NCI-H345 treated with DMSO at 0.1 percent for 48 hours (cell line): ENCODE results near the gene EVX2.
A peak's percentile ranks its signal among the peaks of the same experiment; 100 is the strongest.

ENCODE experiments used
- DNase-seq: peaks from one replicate; lab custom pipeline; 2025; ENCODE audit not compliant: unreplicated experiment; lab: John Stamatoyannopoulos, UW

Gene EVX2

DNA sequence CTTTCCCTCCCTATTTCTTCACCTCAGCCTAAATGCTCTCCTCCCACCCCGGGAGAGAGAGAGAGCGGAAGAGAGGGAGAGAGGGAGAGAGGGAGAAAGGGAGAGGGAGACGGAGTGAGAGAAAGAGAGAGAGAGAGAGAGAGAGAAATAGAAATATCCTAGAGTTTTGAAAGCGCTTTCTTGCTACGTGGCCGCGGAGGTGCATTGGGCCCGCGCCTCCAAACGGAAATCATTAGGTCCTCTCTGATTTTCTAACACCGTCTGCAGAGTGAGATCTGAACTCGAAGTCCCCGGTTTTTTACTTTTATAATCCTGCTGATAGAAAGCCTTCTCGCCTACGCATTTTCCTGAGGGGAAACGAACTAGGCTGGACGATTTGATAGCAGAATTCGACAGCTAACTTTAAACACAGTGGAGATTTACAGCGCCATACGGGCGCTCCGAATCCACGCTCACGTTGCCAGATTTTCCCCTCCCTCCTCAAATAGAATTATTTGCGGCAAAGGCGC is 903 bp upstream of the EVX2 start:
- no peak for DNase-seq

DNA sequence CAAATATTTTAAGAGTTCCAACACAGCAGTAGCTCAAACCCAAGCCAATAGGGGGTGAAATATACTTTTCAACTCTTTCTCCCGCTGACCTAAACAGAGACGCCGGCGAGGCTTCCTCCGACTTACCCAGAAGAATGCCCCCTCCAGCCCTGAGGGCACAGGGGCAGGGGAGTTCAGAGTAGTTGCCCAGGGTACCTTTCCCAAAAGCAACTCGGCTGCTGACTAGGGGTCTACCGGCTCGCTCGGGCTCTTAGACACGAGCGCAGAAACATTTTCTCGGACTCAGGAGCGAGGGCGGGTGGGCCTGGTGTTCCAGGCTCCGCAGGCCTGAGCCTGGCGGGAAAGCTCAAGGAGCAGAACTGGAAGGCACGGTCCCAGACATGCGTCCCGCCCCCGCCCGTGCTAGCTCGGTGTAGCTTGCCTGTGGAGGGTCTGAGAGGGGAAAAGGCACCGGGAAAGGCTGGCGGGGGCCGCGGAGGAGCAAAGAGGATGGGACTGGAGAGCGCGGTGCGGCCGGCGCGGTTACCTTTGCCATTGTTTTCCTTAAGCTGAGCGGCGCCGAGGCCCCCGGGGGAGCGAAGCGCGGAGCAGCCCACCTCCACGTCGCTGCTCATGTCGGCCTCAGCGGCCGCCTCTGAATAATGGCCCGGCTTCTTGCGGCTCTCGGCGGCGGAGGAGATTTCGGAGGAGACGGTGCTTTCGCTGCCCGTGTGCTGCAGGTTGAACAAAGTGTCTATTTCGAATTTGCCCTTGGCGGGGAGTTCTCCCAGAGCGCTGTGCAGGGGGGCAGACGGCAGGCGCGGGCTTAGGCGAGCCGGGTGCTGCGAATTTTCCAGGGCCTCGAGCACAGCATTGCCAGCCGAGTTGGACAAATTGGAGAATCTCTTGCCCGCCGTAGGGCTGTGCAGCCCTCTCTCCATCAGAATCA is 674 bp downstream of the EVX2 start:
- no peak for DNase-seq

DNA sequence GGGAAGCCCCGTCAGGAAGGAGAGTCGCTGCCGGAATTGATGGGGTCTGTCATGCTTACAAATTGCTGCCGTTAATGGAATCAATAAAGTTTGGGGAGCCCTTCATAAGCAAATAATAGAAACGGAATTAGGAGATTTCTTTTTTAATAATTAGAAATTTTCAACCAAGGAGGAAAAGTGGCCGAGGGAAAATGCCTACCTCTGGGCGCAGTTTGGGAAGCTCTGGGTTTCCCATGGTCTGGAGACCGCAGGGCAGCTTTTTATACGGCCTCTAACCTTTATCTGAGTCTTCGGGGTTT is 1.3 kb downstream of the EVX2 start:
- DNase-seq = no peak

DNA sequence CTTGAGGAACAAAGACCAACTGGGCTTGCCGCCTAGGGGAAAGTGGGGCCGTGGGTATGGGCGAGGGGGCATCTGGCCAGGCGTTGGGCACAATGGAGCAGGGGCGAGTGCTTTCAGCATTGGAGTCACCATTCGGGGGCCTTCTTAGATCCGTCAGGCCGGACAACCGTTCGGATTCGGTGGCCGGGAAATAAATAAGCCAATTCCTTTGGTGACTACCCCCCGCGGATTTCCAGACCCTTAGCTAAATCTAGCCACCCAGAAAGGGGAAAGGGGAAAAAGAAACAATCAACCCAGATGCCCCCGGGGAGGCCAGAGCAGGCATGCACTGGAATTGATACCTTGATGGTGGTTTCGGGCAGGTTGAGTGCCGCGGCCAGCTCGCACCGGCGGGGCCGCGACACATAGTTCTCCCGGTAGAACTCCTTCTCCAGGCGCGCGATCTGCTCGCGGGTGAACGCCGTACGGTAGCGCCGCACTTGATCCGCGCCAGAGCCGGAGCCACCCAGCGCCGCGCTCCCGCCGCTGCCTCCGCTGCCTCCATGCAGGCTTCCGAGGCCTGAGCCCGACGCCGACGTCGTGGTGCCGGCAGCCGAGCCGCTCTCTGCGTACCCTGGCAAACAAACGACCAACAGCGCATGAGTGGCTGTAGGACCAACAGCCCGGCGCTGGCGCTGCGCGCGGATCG is 1.8 kb downstream of the EVX2 start:
- no peak for DNase-seq

DNA sequence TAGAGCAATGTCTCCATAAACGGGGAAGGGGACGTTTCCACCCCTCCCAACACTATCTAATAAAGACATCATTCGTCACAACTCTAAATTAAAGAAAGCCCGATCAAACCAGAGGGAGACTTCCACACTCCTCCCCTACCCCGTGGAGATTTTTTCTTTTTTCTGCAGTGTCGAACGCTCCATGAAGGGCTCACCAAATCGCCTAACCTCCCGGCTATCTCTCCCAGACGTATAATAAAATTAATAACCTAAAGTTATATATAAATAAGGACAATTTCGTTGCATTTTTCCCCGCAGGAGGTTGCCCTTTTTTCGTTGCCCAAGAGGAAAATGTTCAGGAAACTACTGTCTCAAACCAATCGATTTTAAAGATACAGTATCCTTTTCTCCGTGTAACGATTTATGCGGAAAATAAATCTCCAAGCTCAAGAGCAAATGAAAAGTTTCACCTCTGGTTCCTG is 2.4 kb downstream of the EVX2 start:
- no peak for DNase-seq

DNA sequence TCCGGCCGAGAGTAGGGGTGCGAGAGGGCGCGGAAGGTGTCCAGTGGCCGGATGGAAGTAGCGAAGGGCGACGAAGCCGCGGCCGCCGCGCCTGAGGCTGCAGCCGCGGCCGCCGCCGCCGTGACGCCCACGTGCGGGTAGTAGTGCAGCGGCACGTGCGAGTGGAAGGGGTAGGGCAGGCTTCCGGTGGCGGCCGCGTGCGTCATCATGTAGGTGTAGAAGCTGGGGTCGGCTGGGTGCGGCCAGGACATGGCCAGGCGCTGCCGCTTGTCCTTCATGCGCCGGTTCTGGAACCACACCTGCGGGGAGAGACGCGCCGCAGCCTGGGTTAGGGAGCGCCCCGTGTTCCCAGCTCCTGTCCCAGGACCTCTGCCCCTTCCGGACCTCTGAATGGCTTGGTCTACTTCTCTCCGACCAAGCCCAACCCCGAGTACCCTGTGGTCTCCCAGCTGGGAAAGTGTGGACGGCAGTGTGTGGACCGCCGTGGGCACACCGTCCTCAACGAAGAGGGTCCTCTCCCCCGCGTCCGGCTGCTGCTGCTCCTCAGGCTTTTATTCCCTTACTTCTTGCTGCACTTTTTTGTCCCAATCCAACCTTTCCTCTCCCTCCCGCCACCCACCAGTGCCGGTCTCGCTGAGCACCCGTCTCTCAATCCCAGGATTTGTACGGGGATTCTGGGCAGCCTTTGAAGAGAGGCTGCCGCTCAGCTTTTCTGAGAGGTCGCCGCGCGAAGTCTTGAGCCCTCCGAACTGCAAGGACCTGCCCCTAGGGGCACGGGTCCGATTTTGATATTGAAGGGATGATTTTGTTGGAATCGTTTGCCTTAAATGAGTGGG is 3.0 kb downstream of the EVX2 start:
- DNase-seq = no peak

DNA sequence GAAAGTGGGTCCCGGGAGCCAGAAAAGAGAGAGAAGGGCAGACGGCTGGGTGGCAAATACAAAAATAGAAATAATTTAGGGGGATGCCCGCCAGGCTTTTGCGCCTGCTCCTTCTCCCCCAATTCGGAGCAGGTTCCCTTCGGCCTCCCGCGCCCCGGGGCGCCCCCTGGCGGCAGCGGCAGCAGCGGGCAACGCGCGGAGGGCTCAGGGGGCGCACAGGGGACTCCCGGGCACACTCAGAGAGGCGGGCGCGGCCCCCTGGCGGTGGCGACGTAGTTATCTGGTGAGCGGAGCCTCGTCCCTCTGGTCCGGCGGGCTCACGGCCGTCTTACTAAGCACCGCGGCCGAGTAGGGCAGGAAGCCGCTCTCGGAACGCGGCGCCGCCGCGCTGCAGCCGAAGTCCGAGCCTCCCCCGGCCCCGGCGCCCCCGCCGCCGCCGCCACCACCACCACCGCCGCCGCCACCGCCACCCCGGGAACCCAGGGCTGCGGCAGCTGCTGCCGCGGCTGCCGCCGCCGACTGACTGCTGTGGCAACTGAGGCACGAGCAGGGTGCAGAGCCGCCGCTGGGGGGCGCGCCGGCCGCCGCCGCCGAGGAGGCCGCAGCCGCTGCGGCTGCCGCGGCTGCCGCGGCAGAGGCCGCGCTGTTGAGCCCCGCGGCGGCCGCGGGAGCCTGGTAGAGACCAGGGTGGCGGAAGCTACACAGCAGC is 3.8 kb downstream of the EVX2 start:
- peak; percentile 29 for DNase-seq

DNA sequence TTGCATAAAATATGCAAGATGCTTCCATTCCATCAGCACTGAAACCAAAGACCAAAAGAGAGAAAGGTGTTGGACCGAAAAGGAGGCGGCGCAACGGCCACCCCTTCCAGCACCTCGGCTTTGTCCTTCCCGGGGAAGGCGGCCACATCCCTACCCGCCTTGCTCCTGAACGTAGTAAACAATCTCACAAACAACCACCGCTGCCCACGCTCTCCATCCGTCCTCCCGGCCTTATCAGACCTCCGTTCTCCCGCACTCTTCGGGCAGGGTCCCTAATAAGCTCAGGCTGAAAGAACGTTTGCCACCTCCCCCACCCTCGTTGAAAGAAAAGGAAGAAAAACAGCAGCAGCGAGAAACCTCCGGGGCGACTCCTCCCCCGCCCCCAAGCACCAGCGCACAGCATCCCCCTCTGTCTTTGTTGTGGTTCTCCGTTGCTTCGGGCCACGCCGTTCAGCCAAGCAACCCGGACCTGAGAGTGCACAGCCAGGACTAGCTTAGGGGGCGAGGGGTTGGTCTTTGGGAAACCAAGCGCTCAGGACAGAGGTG is 4.4 kb downstream of the EVX2 start:
- no peak for DNase-seq

DNA sequence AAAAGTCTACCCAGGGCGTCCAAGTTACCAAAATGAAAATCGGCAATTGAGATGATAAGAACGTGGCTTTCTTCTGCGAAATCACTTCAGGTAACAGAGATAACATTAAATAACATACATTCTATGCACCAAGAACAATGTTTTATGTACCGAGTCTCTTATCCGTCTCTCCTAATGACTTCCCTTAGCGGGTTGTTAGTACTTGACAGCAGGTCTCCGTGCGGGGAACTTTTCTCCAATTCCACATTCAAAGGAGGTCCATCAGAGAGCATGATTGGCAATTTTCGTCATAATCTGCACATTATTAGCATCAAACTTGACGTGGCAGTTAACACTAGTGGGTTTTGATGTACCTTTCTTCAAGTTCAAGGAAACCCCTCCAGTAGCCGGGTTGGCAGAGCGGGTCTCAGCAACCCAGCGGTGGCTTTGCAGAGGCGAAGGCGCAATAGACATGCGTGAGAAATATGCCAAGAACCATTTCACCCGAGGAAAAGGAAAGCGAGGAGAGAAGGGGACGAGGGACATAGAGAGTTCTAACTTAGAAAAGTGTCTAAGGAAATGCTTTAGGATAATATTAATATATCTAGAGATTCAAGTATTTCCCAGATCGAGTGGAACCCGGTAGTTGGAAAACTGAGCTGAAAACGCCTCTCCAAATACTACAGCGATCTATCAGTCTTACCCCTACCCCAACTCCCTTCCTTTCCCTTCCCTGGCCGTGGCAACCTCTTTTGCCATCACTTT is 5.0 kb downstream of the EVX2 start:
- DNase-seq = no peak

DNA sequence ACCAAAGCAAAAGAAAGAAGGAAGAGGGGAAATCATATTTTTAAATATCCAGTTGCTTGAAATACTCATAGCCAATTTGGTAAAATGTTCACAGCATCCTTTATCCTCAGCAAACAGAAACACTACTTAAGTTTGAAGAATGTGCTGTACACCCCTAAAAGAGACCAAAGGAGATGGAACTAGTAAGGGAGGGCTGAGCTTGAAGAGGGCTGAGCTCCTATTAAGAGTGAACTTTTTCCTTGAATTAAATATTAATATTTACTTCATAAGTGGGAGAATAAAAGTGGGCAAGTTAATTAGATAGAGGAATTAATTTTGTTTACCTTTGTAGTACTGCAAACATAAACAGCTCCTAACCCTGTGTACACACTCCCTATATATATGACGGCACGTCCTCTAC is 7.0 kb downstream of the EVX2 start:
- DNase-seq = no peak

DNA sequence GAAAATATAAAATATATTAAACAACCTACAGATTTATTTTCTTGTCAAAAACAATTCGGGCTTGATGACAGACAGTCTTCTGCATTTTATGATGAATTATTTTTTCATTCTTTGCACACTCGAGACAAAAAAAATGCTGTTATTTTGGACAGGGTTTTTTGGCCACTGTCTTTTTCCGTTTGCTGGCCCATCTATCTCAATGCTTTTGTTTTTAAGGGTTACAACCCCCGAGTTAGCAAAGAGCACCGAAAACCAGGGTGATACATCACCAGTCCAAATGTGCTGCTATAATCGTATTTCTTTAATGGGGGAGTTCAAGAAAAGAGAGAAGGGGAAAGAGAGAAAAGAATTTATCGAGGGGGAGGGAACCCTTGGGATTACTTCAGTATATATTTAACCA is 7.7 kb downstream of the EVX2 start:
- no peak for DNase-seq

DNA sequence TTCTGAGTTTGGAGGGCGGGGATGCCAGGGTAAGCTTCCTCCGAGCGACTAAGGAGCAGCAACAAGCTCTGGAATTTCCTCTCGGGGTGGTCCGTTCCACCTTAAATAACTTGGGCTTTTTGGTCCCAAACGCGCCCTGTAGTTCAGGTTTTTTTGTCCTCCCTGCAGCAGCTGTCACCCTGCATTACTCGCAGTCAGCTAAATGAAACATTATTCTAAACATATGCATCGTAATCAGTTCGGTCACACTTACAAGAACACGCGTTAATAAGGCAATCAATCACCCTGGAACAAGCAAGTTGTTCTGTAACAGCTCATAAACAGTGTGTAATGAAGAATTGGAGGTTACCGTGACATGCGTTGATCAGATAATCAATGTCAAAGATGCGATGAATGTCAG is 8.3 kb downstream of the EVX2 start:
- no peak for DNase-seq

DNA sequence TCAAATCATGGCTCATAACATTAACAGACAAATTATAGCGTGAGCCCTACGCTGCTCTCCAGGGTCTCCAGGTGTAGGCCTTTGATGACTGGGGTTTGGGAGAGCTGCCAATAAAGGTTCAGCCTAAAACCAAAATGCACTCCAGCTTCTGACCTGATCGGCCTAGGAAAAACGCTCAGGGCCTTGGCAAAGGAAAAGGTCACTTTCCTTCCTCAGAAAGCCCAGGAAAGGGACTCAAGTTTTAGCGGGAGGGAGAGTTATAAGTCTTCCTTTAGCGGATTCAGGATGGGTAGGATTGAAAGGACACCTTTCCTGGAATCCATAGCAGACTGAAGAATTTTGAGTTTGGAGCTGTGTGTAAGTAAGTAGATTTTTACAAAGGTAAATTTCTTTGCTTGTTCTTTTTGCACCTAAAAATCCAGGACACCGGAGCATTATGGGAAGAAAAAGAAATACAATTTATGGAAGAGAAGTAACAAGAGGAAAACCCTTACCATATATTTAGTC is 8.8 kb downstream of the EVX2 start:
- no peak for DNase-seq

DNA sequence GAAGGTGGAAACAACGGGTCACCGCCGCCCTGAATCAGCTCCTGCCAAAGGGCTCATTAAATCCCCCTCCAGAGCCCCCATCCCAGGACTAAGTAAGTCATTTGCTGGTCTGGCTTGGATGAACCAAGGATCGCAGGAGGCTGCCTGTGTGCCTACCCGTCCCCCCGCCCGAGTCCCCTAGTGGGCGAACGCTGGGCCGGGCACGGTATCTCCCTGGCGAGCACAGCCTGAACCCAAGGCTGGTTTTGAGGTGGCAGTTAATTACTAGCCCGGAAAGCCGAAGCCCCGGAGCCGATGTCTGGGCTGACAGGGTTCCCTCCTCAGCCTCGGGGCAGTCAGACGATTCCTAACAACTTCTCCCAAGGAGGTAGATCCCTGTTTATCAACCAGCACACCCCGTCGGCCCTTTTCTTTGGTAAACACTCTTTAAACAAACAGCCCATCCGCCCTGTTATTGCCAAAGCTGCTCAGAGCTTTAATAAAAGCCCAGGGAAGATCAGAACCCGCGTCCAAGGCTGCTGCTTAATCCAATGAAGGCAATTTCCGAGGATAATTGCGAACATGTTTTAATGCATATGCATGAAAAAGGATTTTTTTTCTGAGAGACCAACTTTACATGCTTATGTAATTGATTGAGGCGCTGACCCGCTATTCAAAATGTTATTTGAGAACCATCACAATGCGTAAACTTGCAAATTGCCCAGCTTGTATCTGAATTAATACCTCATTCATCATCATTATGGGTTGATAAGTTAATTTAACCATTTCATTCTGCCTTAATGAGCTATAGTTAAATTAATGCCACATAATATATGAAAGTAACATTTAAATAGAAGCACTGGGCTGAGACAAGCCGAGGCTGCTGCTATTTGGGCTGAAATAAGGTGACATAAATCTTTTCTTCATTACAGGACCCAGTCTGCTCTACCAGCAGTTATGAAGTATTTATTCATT is 10.5 kb downstream of the EVX2 start:
- no peak for DNase-seq

DNA sequence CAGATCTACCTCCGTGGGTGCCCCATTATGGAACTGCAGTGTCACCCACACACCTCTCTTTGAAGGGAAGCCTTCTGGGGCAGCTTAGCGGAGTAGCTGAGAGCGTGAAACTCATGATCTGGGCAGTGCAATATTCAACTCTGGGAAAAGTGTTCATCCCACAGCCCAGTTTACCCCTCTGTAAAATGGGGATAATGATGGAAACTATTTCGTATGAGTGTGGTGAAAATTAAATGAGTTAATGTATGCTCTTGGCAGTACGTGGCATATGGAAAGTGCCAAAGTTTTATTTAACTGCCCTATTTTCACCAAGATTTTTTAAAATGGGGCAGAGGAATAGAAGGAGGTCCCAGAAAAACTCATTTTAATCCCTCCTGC is 11.5 kb downstream of the EVX2 start:
- DNase-seq = no peak

DNA sequence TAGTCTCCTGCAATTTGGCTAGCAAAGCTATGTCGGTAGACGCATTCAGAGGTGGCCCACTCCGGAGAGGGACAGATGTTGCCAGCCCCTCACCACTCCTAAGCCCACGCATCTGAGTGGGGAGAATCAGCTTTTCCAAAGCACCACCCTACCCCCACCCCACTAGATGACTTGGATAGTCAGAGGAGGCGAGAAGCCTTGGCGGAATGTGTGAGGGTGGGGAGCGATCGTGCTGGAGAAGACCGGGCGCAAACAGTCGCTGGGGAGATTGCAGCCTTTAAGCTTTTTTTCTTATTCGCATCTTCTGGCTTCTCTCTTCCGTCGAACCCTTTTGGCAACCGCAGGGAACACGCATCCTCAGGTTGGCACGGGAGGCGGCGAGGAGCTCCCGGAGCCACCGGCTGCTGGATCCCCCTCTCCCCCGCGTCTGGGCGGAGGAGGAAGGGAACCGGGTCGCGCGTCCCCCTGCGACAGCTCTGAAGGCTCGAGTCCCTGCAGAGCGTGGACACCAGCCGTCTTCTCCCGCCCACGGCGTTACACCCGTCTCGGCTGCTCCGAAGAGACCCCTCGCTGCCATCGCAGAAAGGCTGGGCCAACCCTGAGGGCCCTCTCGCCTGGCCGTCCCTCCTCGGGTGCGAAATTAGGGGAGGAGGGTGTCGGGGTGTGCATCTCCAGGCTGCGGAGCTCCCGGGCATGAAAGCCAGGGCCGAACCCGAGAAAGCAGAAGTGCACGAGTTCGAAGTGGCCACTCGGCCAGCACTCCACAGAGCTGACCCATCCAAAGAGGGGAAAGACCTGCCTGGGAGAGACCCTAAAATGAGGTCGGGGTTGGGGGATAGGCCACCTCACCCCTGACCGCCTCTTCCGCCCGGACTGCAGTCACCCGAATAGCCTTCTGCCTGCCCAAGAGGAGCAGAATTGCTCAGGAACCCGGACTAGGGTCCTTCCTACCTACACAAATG is 12.2 kb downstream of the EVX2 start:
- no peak for DNase-seq

DNA sequence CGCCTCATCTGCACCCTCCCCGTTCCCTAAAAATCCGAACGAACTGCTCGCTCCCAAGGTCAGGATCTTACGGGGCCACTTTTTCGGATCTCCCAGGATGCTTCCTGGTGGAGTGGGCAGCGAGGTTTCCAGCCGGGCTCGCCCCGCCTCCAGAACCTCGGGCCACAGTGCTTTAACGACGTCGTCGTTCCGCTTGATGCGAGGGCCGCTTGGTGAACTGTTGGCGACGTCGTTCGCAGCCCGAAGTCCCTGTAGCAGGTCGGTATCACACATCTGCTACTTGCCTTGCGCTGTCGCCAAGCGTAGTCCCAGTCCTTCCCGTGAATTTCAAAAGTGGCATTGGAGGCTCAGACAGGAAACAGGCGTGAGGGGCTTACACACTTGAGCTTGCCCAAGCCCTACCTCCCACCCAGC is 15.3 kb downstream of the EVX2 start:
- no peak for DNase-seq
